ENCODE measurements around the gene CEP63.
"Not testable (repeated sequence)": the region's sequence is repeated elsewhere in the genome, so short reads cannot be mapped to it uniquely, and the experiment has no call there.

The CEP63 gene

GRCh38 chr3:134590766-134591165, 104.9 kb downstream of the CEP63 start:
- DNase-seq = no peak

GRCh38 chr3:134592806-134593205, 106.9 kb downstream of the CEP63 start:
- no peak for DNase-seq

GRCh38 chr3:134594331-134594741, 108.5 kb downstream of the CEP63 start:
- DNase-seq = no peak

- DNase-seq = not testable (repeated sequence)
Observed at GRCh38 chr3:134594986-134595385, 109.1 kb downstream of the CEP63 start.

GRCh38 chr3:134597390-134597970, 111.6 kb downstream of the CEP63 start:
- DNase-seq = no peak

GRCh38 chr3:134598763-134599545, 113.1 kb downstream of the CEP63 start:
- no peak for DNase-seq

- peak; percentile 17 for DNase-seq
Observed at GRCh38 chr3:134600206-134600605, 114.3 kb downstream of the CEP63 start.

- DNase-seq = peak; percentile 68
Observed at GRCh38 chr3:134600685-134601463, 115.0 kb downstream of the CEP63 start.

- peak; percentile 38 for DNase-seq
Observed at GRCh38 chr3:134601539-134602439, 115.9 kb downstream of the CEP63 start.

- DNase-seq = no peak
Observed at GRCh38 chr3:134602440-134602814, 116.6 kb downstream of the CEP63 start.

- DNase-seq = no peak
Observed at GRCh38 chr3:134603480-134603879, 117.6 kb downstream of the CEP63 start.

GRCh38 chr3:134603956-134604355, 118.1 kb downstream of the CEP63 start:
- DNase-seq = no peak

- no peak for DNase-seq
Observed at GRCh38 chr3:134605556-134605955, 119.7 kb downstream of the CEP63 start.

GRCh38 chr3:134606033-134607025, 120.5 kb downstream of the CEP63 start:
- DNase-seq = no peak

- DNase-seq = no peak
Observed at GRCh38 chr3:134607054-134608022, 121.5 kb downstream of the CEP63 start.

GRCh38 chr3:134608023-134608770, 122.3 kb downstream of the CEP63 start:
- no peak for DNase-seq

GRCh38 chr3:134608771-134609435, 123.0 kb downstream of the CEP63 start:
- DNase-seq = no peak

GRCh38 chr3:134609821-134610431, 124.1 kb downstream of the CEP63 start:
- no peak for DNase-seq

Measured in fibroblast of skin of scalp (primary cell).